Endometrial microvascular endothelial cells (primary cell): Measurements from ENCODE around the gene PLD1. TPM values are rescaled to one million over a fixed set of nuclear protein-coding genes. Genes with fewer than 3 reads are reported as not detected.
"Not testable (repeated sequence)": the region's sequence is repeated elsewhere in the genome, so short reads cannot be mapped to it uniquely, and the experiment has no call there.

Experiments
- in situ Hi-C: cut with HindIII; loops from 2 replicates; pipeline ENCODE4 v1.10.0; 2017; ENCODE audit warnings: low sequenced_read_pairs, low pct_unique_long_range_greater_than_20kb; ENCODE audit errors: inconsistent ontology term
- total RNA-seq: library from RNA; depleted of rRNA; stranded (reverse); fragments of >200 nt; gene quantifications from one replicate; pipeline ENCODE4 v1.2.3, GENCODE V29; 2015; ENCODE audit errors: inconsistent ontology term

Gene PLD1, protein sequence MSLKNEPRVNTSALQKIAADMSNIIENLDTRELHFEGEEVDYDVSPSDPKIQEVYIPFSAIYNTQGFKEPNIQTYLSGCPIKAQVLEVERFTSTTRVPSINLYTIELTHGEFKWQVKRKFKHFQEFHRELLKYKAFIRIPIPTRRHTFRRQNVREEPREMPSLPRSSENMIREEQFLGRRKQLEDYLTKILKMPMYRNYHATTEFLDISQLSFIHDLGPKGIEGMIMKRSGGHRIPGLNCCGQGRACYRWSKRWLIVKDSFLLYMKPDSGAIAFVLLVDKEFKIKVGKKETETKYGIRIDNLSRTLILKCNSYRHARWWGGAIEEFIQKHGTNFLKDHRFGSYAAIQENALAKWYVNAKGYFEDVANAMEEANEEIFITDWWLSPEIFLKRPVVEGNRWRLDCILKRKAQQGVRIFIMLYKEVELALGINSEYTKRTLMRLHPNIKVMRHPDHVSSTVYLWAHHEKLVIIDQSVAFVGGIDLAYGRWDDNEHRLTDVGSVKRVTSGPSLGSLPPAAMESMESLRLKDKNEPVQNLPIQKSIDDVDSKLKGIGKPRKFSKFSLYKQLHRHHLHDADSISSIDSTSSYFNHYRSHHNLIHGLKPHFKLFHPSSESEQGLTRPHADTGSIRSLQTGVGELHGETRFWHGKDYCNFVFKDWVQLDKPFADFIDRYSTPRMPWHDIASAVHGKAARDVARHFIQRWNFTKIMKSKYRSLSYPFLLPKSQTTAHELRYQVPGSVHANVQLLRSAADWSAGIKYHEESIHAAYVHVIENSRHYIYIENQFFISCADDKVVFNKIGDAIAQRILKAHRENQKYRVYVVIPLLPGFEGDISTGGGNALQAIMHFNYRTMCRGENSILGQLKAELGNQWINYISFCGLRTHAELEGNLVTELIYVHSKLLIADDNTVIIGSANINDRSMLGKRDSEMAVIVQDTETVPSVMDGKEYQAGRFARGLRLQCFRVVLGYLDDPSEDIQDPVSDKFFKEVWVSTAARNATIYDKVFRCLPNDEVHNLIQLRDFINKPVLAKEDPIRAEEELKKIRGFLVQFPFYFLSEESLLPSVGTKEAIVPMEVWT
- total RNA-seq, result 38.3 TPM

DNA sequence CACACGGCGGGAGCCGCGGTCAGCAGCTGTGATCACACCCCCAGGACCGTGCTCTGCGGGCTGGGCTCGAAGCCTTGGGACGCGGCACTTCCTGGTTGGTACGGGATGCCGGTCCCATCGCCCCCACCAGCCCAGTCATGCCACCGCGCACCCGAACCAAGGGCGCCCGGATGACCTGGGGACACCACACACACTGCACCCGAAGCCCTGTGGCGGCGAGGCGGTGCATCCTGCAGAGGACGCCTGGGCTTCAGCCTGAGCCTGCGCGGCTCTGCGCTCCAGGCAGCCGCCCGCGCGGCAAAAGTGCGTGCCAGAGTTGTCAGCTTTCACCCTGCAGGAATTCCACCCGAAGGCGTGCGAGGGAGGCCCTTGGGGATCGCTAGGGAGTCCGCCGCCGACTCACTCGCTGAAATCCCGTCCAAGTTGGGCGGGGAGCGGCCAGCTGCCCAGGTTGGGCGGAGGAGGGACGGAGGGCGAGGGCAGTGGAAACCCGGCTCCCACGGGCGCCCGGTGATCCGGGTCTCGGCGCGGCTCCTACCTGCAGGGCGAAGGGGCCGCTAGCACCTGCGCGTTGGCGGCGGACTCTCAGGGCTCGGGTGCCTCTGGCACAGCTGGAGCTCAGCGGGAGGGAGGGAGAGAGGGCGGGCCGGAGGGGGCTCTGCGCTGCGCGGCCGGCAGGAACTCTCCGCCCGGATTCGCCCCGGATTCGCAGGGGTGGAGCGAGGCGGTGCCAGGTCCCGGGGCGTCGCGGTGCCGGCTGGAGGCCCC is at the start of gene PLD1:
PLD1 (minus strand) TSS at position 623 of the 768 bp plus-strand sequence. CDS start 72,432 bp downstream, outside the sequence.
- in situ Hi-C loops, result no loop called here

DNA sequence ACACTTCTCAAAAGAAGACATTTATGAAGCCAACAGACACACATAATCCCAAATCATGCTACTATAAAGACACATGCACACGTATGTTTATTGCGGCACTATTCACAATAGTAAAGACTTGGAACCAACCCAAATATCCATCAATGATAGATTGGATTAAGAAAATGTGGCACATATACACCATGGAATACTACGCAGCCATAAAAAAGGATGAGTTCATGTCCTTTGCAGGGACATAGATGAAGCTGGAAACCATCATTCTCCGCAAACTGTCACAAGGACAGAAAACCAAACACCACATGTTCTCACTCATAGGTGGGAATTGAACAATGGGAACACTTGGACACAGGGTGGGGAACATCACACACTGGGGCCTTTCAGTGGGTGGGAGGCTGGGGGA is 48.5 kb upstream of the PLD1 start:
- in situ Hi-C loops, result not testable (repeated sequence)

DNA sequence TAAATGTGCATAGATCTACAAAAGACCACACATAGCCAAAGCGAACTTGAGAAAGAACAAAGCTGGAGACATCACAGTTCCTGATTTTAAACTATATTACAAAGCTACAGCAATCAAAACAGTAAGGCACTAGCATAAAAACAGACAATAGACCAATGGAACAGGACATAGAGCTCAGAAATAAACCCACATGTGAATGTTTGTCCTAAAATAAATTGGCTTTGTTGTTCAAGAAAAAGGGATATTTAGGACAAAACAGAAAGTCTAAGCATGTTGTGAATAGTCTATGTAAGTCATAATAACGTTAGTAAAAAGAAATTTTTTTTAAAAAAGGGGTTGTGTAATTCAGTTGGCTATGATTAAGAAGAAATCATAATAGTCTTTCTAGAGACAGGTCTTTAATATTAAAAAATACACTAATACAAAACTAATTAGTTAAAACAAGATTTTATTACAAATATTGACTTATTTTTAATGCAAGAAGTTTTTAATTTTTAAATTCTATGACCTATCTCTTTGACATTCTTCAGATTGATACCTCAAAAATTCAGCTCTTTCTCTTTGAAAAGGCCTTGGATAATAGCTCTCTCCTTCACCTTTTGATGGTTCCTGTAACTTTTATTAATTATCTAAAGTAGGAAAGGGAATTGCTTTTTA is 44.5 kb upstream of the PLD1 start:
- in situ Hi-C loops, result no loop called here

DNA sequence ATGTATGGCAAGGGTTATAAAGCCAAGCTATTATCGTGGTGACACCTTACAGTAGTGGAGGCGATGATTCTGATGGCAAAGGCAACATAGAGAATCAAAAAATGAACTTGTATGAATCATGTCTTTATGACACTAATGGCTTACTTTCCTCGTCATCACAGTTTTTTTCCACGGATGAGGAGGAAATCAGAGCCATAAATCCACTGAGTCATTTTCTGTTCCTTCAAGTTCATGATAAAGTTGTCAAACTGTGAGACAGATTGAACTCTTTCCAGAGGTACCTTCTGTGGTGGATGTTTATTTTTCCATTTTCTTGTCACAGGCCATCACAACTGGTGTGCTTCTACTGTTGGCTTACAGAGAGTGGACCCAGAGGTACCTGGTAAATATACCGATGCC is 41.4 kb upstream of the PLD1 start:
- in situ Hi-C loops, result no loop called here

DNA sequence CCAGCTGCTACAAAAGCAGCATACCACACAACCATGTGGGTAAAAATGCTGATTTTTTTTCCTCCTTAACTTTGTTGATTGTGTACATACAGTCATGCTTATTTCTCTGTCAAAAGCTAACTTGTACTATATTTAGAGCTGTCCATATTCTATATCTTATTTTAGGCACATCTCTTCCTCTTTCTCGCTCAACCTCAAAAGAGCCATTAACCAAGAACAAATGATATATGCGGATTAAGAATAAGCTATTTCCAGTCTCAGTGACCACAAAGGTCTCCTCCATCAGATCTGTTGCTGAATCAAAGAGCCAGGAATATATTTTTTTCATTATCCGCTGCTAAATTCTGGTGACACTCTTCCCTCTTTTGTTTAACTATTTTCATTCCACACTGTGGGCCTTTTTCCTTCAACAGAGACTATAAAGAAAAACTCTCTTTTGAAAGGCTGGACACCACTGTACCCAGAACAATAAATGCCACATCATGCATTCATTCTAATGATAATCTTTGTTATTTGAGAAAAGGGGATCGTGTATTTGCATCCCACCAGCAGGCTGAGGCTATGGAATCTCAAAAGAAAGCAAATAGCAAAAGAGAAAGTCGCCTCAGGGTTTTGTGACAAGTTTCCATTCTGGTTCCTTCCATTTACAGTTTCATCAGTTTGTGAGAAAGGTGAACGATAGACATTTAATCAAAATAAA is 40.8 kb upstream of the PLD1 start:
- in situ Hi-C loops, result no loop called here

DNA sequence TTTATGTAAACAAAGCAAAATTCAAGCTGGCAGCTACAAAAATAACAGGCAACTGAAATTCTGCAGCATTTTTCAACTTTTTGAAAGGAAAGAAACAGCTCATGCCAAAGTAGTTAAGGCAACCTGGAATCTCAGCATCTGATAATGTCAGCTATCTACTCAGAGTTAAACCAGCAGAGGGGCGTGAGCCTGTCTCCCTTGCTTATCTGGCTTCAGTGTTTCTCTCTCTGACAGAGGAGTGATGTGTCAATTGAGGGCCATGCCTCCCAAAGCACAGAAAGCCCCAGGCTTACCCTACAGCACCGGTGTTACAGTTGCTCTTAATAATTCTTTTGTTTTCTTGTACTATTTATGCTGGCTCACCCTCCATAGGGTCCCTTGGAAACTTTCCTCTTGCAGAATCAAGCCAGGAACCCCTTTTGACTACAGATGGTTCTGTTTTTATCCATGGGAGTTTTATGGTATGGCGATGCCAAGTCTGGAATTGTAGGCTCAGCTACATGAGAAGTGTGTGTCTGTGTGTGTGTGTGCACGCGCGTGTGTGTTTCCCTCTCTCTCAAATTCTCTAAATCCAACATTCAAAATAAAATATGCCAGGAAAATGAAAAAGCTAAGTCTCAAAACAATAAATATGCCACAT is 40.2 kb upstream of the PLD1 start:
- in situ Hi-C loops, result no loop called here

DNA sequence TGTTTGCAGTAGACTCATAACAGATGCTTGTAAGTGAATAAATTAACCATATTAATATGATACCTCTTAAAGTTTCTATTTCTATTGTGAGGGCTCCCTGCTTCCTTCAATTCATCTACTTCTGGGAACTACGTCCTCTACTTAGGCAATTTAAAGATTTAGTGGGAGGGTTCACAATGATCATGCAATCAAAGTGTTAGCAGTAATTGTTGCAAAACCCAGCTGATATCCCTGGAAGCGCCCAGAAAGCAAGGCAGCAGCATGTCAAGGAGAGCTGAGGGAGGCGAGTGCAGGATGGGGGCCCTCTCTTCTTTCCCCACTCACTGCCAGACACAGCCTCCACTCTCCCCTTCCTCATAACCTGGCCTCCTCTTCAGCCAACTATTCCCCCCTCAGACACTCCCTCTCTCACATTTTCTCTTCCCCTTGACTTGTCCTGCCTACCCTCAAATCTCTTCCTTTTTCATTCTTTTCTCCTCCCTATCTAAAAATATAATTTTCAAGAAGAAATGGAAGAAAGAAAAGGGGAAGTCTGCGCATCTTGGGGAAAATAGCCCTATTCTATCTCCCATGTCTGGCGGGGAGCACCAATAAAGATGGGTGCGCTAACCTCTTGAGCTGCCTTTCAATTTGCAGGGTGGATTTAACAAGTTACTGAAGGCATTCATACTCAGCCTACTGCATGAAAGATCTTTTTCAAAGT is 39.5 kb upstream of the PLD1 start:
- in situ Hi-C loops, result no loop called here

DNA sequence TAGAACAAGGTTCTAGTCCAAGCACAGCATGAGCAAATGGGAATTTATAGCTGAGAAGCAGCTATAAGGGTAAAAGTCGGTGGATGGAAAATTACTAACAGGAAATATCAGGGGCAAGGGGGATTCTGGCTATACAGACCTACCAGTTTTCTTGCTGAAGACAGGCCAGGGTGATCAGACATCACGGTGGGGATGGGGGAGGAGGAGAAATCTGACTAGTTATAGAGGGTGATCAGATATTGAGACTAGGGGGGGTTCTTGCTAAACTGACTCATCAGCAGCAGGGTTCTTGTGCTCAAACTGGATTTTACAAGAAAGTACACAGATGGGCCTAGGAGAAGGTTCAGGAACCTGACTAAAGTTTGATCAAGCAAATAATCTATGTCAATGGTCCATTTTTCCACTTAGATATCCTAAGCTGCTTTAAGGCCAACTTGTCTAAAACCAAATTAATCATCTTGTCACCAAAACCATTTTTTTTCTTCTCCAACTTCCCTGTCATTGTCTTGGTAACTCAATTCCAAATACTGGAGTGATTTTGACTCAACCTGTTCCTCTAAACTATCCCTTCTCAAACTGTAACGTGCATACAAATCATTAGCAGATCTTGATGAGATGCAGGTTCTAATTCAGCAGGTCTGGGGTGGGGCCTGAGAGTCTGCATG is 37.4 kb upstream of the PLD1 start:
- in situ Hi-C loops, result no loop called here

DNA sequence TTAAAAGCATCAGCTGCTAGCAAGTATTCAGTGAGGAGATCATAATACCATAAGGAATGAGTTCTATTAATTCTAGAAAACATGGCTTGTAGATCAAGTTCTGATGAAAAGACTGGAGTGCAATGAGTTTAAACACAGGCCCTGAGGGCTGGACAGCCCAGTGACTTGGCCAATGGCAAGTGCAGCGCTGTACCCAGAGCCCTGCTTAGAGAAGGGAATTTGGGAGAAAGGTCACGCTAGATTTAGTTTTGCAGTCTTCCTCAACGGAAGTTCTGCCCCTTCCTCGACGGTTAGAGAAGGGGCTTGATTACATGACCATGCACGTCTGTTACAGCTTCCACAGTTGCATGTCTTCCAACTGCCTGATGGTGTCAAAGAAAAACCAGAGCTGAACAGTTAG is 36.9 kb upstream of the PLD1 start:
- in situ Hi-C loops, result no loop called here

DNA sequence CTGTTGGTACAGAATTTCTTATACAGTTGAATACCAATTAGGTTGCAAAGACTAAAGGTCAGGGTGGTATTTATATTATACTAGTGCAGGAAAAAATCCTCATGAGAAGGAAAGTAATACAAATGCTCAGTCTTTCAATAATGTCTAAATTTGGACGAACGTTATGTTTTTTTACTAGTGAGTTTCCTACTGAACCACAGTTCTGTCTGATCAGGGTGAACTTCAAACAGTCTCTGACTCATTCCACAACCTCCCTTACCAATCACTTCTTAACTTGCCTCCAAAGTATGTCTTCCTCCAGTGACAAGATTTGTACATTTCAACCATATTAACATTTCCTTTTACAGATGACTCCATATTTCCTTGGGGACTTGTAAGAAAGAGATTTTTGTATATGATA is 36.3 kb upstream of the PLD1 start:
- in situ Hi-C loops, result no loop called here

DNA sequence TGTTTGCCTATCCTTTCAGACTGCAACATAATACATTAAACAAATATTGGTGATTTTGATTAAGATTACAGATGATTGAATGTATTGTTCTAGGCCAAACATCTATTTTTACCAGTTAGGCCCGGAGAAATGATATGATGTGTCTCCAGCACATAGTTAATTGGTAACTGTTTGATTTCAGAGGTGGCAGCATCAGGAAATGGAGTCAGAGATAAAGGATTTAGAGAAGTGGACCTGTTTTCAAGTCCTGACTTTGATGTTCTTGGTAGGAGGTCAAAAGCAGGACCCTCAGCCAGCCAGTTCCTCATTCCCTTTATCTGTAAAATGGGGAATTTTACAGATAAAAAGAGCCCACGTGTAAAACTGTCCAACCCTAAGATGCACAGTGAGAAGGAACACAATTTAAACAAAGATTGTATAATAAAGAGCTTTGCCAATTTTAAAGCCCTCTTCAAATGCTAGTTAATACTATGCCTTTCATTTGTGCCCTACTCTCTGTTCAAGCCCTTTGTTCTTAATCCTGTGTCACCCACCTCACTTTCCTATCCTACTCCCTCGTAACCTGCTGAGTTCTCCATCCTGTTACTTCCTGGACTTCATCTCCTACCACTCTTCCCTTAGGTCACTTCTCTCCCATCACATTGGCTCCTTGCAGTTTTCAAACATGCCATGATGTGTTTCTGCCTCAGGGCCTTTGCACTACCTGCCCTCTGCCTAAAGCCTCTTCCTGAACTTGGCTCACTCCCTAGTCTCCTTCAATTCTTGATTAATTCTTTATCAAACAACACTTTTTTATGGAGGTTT is 35.4 kb upstream of the PLD1 start:
- in situ Hi-C loops, result no loop called here

DNA sequence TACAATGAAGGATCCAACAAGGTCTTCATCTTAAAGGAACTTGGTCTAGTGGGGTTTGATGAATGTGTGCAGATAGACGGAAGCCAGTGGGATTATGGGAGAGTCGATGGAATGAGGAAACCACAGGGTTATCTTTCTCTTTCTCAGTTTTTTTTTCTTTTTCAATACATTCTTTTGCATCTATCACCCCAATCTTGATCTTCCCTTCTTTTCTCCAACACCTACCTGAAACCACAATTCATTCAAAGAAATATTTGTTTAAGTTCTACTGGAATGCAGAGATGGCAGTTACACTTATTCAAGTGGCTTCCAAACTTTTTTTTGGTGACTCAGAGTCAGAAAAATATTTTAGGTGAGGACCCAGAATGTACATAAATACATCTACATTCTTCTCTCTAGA is 34.6 kb upstream of the PLD1 start:
- in situ Hi-C loops, result no loop called here

DNA sequence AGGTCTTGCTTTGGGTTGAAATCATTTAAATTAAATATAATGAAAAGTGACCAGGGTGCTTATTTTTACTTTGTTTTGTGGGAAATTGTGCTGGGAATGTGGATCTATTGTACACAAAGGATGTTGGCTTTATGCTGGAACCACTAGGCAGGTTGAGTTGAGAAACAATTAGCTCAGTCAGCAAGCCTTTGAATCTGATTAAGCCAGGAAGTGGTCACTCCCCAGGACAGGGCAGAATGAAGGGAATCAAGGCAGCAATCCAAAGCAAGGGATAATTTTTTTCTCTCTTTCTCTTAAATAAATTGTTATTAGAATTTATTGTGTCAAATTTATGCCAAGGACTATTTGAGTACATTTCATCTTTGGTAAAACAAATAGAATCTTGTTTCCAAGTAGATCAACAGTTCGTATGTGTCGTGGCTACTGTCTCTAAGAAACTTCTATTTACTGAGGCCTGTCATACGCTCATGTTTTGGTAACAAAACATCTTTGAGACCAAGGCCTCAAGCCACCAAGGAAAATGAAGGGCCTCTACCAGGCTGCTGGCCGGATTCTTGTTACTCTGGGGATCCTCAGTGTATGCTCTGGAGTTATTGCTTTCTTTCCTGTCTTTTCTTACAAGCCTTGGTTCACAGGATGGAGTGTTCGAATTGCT is 32.7 kb upstream of the PLD1 start, which contains the start of gene TMEM212:
TMEM212 (plus strand) TSS at position 486 of the 655 bp plus-strand sequence; CDS start at position 521, 35 bp downstream.
- in situ Hi-C loops, result no loop called here

DNA sequence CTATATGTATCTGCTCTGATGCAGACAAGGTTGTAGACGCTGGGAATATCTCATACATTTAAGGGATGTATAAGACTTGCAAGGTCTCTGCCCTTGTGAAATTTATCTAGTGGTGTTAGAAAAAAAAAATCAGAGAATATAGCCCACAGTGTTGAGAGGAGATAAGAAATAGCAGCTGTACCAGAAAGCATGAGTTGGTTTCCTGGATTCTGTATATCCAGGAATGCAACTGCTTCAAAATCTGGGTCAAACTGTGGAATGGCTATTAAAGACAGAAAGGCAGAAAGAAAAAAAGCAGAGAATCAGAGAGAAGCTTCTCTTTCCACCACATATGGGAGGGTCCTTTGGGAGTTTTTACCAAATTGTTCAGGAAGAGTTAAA is 31.3 kb upstream of the PLD1 start:
- in situ Hi-C loops, result no loop called here
